Esophagus squamous epithelium (tissue), 4 donors: Measurements from ENCODE around the gene RHOH.

Experiments
- POLR2A ChIP-seq, 4 donors: fragments of 450-650 bp; IDR thresholded peaks; one replicate each; pipeline ENCODE4 v1.6.1; 2017; ENCODE audit warnings: antibody characterized with exemption in 4 of 4, mild to moderate bottlenecking in 4 of 4, moderate library complexity in 3 of 4
- TF ChIP-seq, protein P1 (sequence below), 6 experiments: fragments of 450-650 bp in 4 of 6; fragments of 200-600 bp in 2 of 6; sonication (generic) in 2 of 6; IDR thresholded peaks; one replicate each; pipeline ENCODE4 v1.5.1; 2016 to 2019; ENCODE audit warnings: antibody characterized with exemption in 6 of 6, mild to moderate bottlenecking in 4 of 6, moderate library complexity in 4 of 6

DNA sequence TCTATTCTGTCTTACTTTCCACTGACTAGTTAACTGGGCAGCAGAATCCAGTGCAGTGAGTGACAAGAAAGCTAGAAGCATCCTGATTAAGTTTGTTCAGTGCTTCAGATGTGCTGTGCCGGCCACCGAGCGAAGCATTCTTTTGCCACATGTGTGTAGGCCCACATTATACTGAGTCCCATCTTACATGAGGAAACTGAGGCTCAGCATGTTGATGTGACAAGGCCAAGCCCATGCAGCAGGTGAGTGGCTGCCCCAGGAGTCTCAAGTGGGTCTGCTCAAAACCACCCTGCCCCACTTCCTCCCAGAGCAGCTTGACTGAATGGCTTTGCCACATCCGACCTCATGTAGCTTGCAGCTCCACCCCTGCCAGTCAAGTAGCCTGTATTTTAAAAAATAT, 50.5 kb downstream of the RHOH start:
- TF ChIP-seq, protein P1, sequence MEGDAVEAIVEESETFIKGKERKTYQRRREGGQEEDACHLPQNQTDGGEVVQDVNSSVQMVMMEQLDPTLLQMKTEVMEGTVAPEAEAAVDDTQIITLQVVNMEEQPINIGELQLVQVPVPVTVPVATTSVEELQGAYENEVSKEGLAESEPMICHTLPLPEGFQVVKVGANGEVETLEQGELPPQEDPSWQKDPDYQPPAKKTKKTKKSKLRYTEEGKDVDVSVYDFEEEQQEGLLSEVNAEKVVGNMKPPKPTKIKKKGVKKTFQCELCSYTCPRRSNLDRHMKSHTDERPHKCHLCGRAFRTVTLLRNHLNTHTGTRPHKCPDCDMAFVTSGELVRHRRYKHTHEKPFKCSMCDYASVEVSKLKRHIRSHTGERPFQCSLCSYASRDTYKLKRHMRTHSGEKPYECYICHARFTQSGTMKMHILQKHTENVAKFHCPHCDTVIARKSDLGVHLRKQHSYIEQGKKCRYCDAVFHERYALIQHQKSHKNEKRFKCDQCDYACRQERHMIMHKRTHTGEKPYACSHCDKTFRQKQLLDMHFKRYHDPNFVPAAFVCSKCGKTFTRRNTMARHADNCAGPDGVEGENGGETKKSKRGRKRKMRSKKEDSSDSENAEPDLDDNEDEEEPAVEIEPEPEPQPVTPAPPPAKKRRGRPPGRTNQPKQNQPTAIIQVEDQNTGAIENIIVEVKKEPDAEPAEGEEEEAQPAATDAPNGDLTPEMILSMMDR (IDR thresholded peaks at IDR 0.05), result no peak
- no peak for TF ChIP-seq POLR2A (IDR thresholded peaks at IDR 0.05)
